CD4-positive, alpha-beta T cell treated with Interleukin-4 for 1 hour (primary cell): ENCODE measurements around the gene VIPR2.
"Not testable (repeated sequence)": the region's sequence is repeated elsewhere in the genome, so short reads cannot be mapped to it uniquely, and the experiment has no call there.

Experiments used
- DNase-seq, 2 donors: peaks; one replicate each; pipeline ENCODE4 v3.0.0-alpha.2; 2020 to 2022

The VIPR2 gene

GRCh38 chr7:159144758-159145489 is at the start of gene VIPR2:
VIPR2 (minus strand) TSS chr7:159144867; CDS start chr7:159144771, 96 bp downstream.
- DNase-seq: peak; percentile 9 to 23

- no peak for DNase-seq
These were observed 49.0 kb upstream of the VIPR2 start for GRCh38 chr7:159193543-159194090.

GRCh38 chr7:159192725-159193453 is 48.2 kb upstream of the VIPR2 start:
- no peak for DNase-seq

- no peak for DNase-seq
These were observed 47.3 kb upstream of the VIPR2 start for GRCh38 chr7:159192013-159192412.

GRCh38 chr7:159191236-159191635 is 46.6 kb upstream of the VIPR2 start:
- DNase-seq: no peak

- DNase-seq: no peak
These were observed 43.3 kb upstream of the VIPR2 start for GRCh38 chr7:159188011-159188410.

- DNase-seq: no peak
These were observed 34.6 kb upstream of the VIPR2 start for GRCh38 chr7:159179241-159179640.

GRCh38 chr7:159177284-159177953 is 32.8 kb upstream of the VIPR2 start:
- no peak for DNase-seq

GRCh38 chr7:159175792-159176191 is 31.1 kb upstream of the VIPR2 start:
- DNase-seq: peak in 1 of 2 donors; percentile 31

- DNase-seq: peak in 1 of 2 donors; percentile 46
These were observed 30.4 kb upstream of the VIPR2 start for GRCh38 chr7:159175100-159175499.

- no peak for DNase-seq
These were observed 27.7 kb upstream of the VIPR2 start for GRCh38 chr7:159172400-159172799.

- DNase-seq: no peak
These were observed 24.7 kb upstream of the VIPR2 start for GRCh38 chr7:159169391-159169790.

- DNase-seq: no peak
These were observed 22.5 kb upstream of the VIPR2 start for GRCh38 chr7:159167139-159167538.

- DNase-seq: no peak
These were observed 21.9 kb upstream of the VIPR2 start for GRCh38 chr7:159166530-159166929.

- no peak for DNase-seq
These were observed 20.7 kb upstream of the VIPR2 start for GRCh38 chr7:159165352-159165751.

- not testable (repeated sequence) for DNase-seq
These were observed 19.1 kb upstream of the VIPR2 start for GRCh38 chr7:159163703-159164301.

GRCh38 chr7:159162050-159162626 is 17.5 kb upstream of the VIPR2 start:
- DNase-seq: not testable (repeated sequence)

GRCh38 chr7:159160450-159160849 is 15.8 kb upstream of the VIPR2 start:
- no peak for DNase-seq

- no peak for DNase-seq
These were observed 15.1 kb upstream of the VIPR2 start for GRCh38 chr7:159159731-159160130.

- no peak for DNase-seq
These were observed 14.3 kb upstream of the VIPR2 start for GRCh38 chr7:159158888-159159405.

GRCh38 chr7:159158125-159158887 is 13.6 kb upstream of the VIPR2 start:
- no peak for DNase-seq

- no peak for DNase-seq
These were observed 13.0 kb upstream of the VIPR2 start for GRCh38 chr7:159157714-159158113.
